H1 (cell line): Measurements from ENCODE around the gene SUGP1. TPM values are rescaled to one million over a fixed set of nuclear protein-coding genes. Genes with fewer than 3 reads are reported as not detected.

Experiments
- CTCF ChIA-PET: fragments of 300-600 bp; sonication (Branson Sonifier 250); formaldehyde crosslinking; loops from one replicate; lab custom pipeline; 2021; ENCODE audit not compliant: partially characterized antibody; lab: Charles Lee
- POLR2A ChIA-PET: fragments of 300-600 bp; sonication (Branson Sonifier 250); formaldehyde crosslinking; loops from one replicate; lab custom pipeline; 2021; ENCODE audit warnings: inconsistent platforms; ENCODE audit not compliant: partially characterized antibody; lab: Charles Lee
- DNase-seq, 2 experiments: peaks; one replicate each; pipeline versions ENCODE4 v3.0.0 to v3.0.0-alpha.2; 2010 to 2022; ENCODE audit warnings: low spot score in 2 of 2, low read depth in 1 of 2, mixed read lengths in 1 of 2
- FAIRE-seq: peaks from 2 replicates; lab custom pipeline; 2011; peaks lifted over from hg19 to GRCh38; lab: Jason Lieb, UNC
- H2AFZ ChIP-seq: 2 replicates; pipeline ENCODE4 v1.8.1; 2012; ENCODE audit warnings: low read length, inconsistent platforms
- H2AK5ac ChIP-seq: 2 replicates; pipeline ENCODE4 v1.6.1; 2013; ENCODE audit warnings: low read depth, low read length
- H2BK120ac ChIP-seq: replicated peaks from 2 replicates; pipeline ENCODE3; 2013; ENCODE audit warnings: low read depth, low read length, inconsistent platforms
- H2BK12ac ChIP-seq: 2 replicates; pipeline ENCODE4 v1.6.1; 2013; ENCODE audit warnings: low read depth, low read length
- H2BK15ac ChIP-seq: 2 replicates; pipeline ENCODE4 v1.6.1; 2013; ENCODE audit warnings: low read length
- H2BK20ac ChIP-seq: 2 replicates; pipeline ENCODE4 v1.6.1; 2013; ENCODE audit warnings: low read length
- H2BK5ac ChIP-seq: 2 replicates; pipeline ENCODE4 v1.6.1; 2013; ENCODE audit warnings: low read depth, low read length
- H3K14ac ChIP-seq: 2 replicates; pipeline ENCODE4 v1.6.1; 2013; ENCODE audit warnings: inconsistent platforms; ENCODE audit not compliant: insufficient read length
- H3K18ac ChIP-seq: 2 replicates; pipeline ENCODE4 v1.6.1; 2013; ENCODE audit warnings: low read length; ENCODE audit errors: extremely low read depth
- H3K23ac ChIP-seq: 2 replicates; pipeline ENCODE4 v1.6.1; 2013; ENCODE audit warnings: inconsistent platforms; ENCODE audit not compliant: insufficient read length
- H3K23me2 ChIP-seq: 2 replicates; pipeline ENCODE4 v1.6.1; 2013; ENCODE audit warnings: low read depth, low read length
- H3K27ac ChIP-seq: 2 replicates; pipeline ENCODE4 v1.6.1; 2011; ENCODE audit warnings: low read depth, low read length, inconsistent platforms
- H3K27me3 ChIP-seq, 4 experiments: replicated peaks in 1 of 4; 1 replicate in 1 of 4; 2 replicates in 3 of 4; pipeline versions ENCODE4 v1.6.1 to v1.8.1; 2011 to 2013; ENCODE audit warnings: low read length in 3 of 4, mild to moderate bottlenecking in 3 of 4, inconsistent platforms in 2 of 4, mixed read lengths in 2 of 4, moderate library complexity in 1 of 4; ENCODE audit not compliant: control insufficient read depth in 3 of 4, insufficient read depth in 3 of 4; ENCODE audit errors: extremely low read depth in 1 of 4
- H3K36me3 ChIP-seq, 4 experiments: 2 replicates each; pipeline versions ENCODE4 v1.6.1 to v1.8.1; 2011 to 2013; ENCODE audit warnings: mild to moderate bottlenecking in 4 of 4, low read length in 3 of 4, moderate library complexity in 2 of 4, control low read depth in 1 of 4, inconsistent platforms in 1 of 4; ENCODE audit not compliant: insufficient read depth in 4 of 4, control insufficient read depth in 2 of 4
- H3K4ac ChIP-seq: replicated peaks from 2 replicates; pipeline ENCODE3; 2013; ENCODE audit warnings: low read length, low read depth, mixed read lengths, inconsistent platforms; ENCODE audit not compliant: insufficient read length
- H3K4me1 ChIP-seq, 4 experiments: replicated peaks in 1 of 4; 1 replicate in 1 of 4; 2 replicates in 3 of 4; pipeline versions ENCODE4 v1.6.1 to v1.8.1; 2011 to 2013; ENCODE audit warnings: low read length in 3 of 4, inconsistent platforms in 2 of 4, mixed read lengths in 1 of 4; ENCODE audit not compliant: insufficient read depth in 4 of 4, control insufficient read depth in 3 of 4
- H3K4me2 ChIP-seq, 2 experiments: 2 replicates each; pipeline versions ENCODE4 v1.6.1 to v1.8.1; 2011 to 2013; ENCODE audit warnings: low read depth in 2 of 2, low read length in 2 of 2, control low read depth in 1 of 2, inconsistent platforms in 1 of 2, mild to moderate bottlenecking in 1 of 2; ENCODE audit not compliant: insufficient read depth in 1 of 2
- H3K4me3 ChIP-seq, 4 experiments: fragments of 200-600, 300-600 bp in 1 of 4; sonication (generic), shearing (Covaris generic), sonication (Bioruptor Twin) in 1 of 4; 2 replicates each; pipeline versions ENCODE4 v1.5.1 to v1.8.1; 2011 to 2016; ENCODE audit warnings: low read length in 4 of 4, low read depth in 3 of 4, control low read depth in 2 of 4, inconsistent platforms in 2 of 4, mild to moderate bottlenecking in 2 of 4, mixed read lengths in 1 of 4, moderate library complexity in 1 of 4; ENCODE audit not compliant: insufficient read depth in 2 of 4; ENCODE audit errors: extremely low read depth in 1 of 4
- H3K56ac ChIP-seq: replicated peaks from 2 replicates; pipeline ENCODE3; 2013; ENCODE audit warnings: low read depth, mild to moderate bottlenecking, mixed read lengths, low read length, inconsistent platforms; ENCODE audit not compliant: insufficient read length
- H3K79me1 ChIP-seq: 2 replicates; pipeline ENCODE4 v1.6.1; 2013; ENCODE audit warnings: low read depth, low read length, control low read depth
- H3K79me2 ChIP-seq, 2 experiments: 2 replicates each; pipeline versions ENCODE4 v1.6.1 to v1.8.1; 2012 to 2013; ENCODE audit warnings: low read length in 2 of 2, mild to moderate bottlenecking in 2 of 2, inconsistent platforms in 1 of 2; ENCODE audit not compliant: insufficient read depth in 2 of 2, control insufficient read depth in 1 of 2
- H3K9ac ChIP-seq, 4 experiments: replicated peaks in 1 of 4; 1 replicate in 1 of 4; 2 replicates in 3 of 4; pipeline versions ENCODE4 v1.6.1 to v1.8.1; 2011 to 2013; ENCODE audit warnings: low read depth in 3 of 4, low read length in 3 of 4, control low read depth in 2 of 4, mild to moderate bottlenecking in 2 of 4, moderate library complexity in 2 of 4, inconsistent platforms in 1 of 4; ENCODE audit errors: extremely low read depth in 1 of 4
- H3K9me3 ChIP-seq, 2 experiments: 2 replicates each; pipeline versions ENCODE4 v1.6.1 to v1.8.1; 2012 to 2013; ENCODE audit warnings: mild to moderate bottlenecking in 2 of 2, moderate library complexity in 2 of 2, control low read depth in 1 of 2, inconsistent platforms in 1 of 2, low read depth in 1 of 2, low read length in 1 of 2, mixed read lengths in 1 of 2; ENCODE audit not compliant: insufficient read depth in 2 of 2
- H4K20me1 ChIP-seq, 2 experiments: replicated peaks in 1 of 2; 2 replicates each; pipeline versions ENCODE3 to v1.8.1; 2011 to 2013; ENCODE audit warnings: inconsistent platforms in 2 of 2, low read length in 2 of 2, mild to moderate bottlenecking in 1 of 2; ENCODE audit not compliant: insufficient read depth in 2 of 2, control insufficient read depth in 1 of 2
- H4K5ac ChIP-seq: 2 replicates; pipeline ENCODE4 v1.6.1; 2013; ENCODE audit warnings: low read length, low read depth, mixed read lengths, inconsistent platforms; ENCODE audit not compliant: insufficient read length
- H4K8ac ChIP-seq: 2 replicates; pipeline ENCODE4 v1.8.0; 2013; ENCODE audit warnings: mild to moderate bottlenecking, moderate library complexity, low read length, inconsistent platforms; ENCODE audit not compliant: insufficient read depth; ENCODE audit errors: extremely low read depth
- H4K91ac ChIP-seq: replicated peaks from 2 replicates; pipeline ENCODE3; 2013; ENCODE audit warnings: low read length, mixed read lengths, inconsistent platforms; ENCODE audit not compliant: insufficient read length
- ASH2L ChIP-seq: fragments of 200-600, 300-600 bp; sonication (generic); IDR thresholded peaks from one replicate; pipeline ENCODE4 v1.7.1; 2017; ENCODE audit warnings: low read length
- EGR1 ChIP-seq: IDR thresholded peaks from 2 replicates; pipeline ENCODE4 v1.6.1; 2011; ENCODE audit warnings: low read depth, low read length, borderline replicate concordance
- KDM1A ChIP-seq: fragments of 200-600, 300-600 bp; sonication (generic); IDR thresholded peaks from 2 replicates; pipeline ENCODE4 v1.7.1; 2016; ENCODE audit warnings: mild to moderate bottlenecking, low read length, borderline replicate concordance
- MAX ChIP-seq: IDR thresholded peaks from 2 replicates; pipeline ENCODE4 v1.6.1; 2012; ENCODE audit warnings: inconsistent platforms
- POU5F1 ChIP-seq: IDR thresholded peaks from 2 replicates; pipeline ENCODE4 v1.6.1; 2011; ENCODE audit warnings: low read depth, mild to moderate bottlenecking, low read length, moderate library complexity
- WGBS, 2 experiments: shearing (Covaris generic) in 1 of 2; methylation state at CpG; one replicate each; pipeline versions ENCODE4 v1.1.6 to v1.1.7; 2013 to 2015; ENCODE audit warnings: low lambda C conversion rate in 2 of 2, mixed read lengths in 2 of 2, inconsistent platforms in 1 of 2, low coverage in 1 of 2, missing lambda C conversion rate in 1 of 2; ENCODE audit not compliant: insufficient replicate concordance in 2 of 2, insufficient coverage in 1 of 2, insufficient read length in 1 of 2; ENCODE audit errors: extremely low coverage in 1 of 2, missing lambda C conversion rate in 1 of 2; 5-methylcytosine and 5-hydroxymethylcytosine counted together
- polyA plus RNA-seq, 7 experiments: library from polyadenylated mRNA; depleted of rRNA in 3 of 7; stranded (reverse) in 5 of 7; unstranded in 2 of 7; fragments of >200 nt in 5 of 7; fragments of 200-250 nt in 2 of 7; gene quantifications; 1 replicate in 5 of 7; 2 replicates in 1 of 7; 4 replicates in 1 of 7; pipeline versions ENCODE4 v1.2.1 to v1.2.3, GENCODE V29; 2011 to 2013; ENCODE audit warnings: missing spikeins in 2 of 7, mixed read lengths in 2 of 7
- total RNA-seq: library from RNA; stranded (reverse); fragmentation: NEBNext Ultra II Directional; extraction: Animal tissue kit (Norgen Biotek cat#: 25700); gene quantifications from 2 replicates; pipeline ENCODE4 v1.2.1, GENCODE V29; 2021

SUGP1 gene
- total and polyA plus RNA-seq, 2 of the 8 experiments (the other 6 are each of a cell fraction or from before 2014, with no cell fraction given), result 38.5 to 65.2 TPM

GRCh38 chr19:19355606-19356139 lies 35.4 kb upstream of the SUGP1 start:
- no peak overlapping the region for H3K23ac ChIP-seq
- no peak for DNase-seq
- no peak overlapping the region; the same call in 1 of the 2 replicates for H3K27ac ChIP-seq
- FAIRE-seq, result no peak
- H2AK5ac ChIP-seq, result no peak overlapping the region
- no peak overlapping the region for H2BK15ac ChIP-seq
- no peaks in the 10 kb centered on the region for H3K9me3 ChIP-seq
- H2BK20ac ChIP-seq, result no peak overlapping the region
- no peaks in the 10 kb centered on the region for H3K79me2 ChIP-seq
- no peaks in the 10 kb centered on the region for H3K27me3 ChIP-seq
- no peaks in the 10 kb centered on the region for H3K4me1 ChIP-seq
- H3K23me2 ChIP-seq, result no peaks in the 10 kb centered on the region
- H2BK12ac ChIP-seq, result no peak overlapping the region
- H3K14ac ChIP-seq, result no peak overlapping the region
- H3K4me3 ChIP-seq, result no peak overlapping the region
- no peak overlapping the region for H2AFZ ChIP-seq
- no peak overlapping the region for H4K8ac ChIP-seq
- H2BK5ac ChIP-seq, result no peak overlapping the region
- ChIA-PET POLR2A (interaction anchor here (0.5 to 0.6 kb wide), 2 partner anchors 21 to 344 kb away, joined by 3 read pairs; no protein-coding TSS in a partner anchor), CTCF (interaction anchor here (1.1 to 5.1 kb wide), 3 partner anchors 11 to 134 kb away, joined by 3 to 24 read pairs (median 4); no protein-coding TSS in a partner anchor)
- no peak overlapping the region for H4K5ac ChIP-seq
- H3K18ac ChIP-seq, result no peak overlapping the region
- H3K79me1 ChIP-seq, result no peaks in the 10 kb centered on the region
- H3K4ac ChIP-seq, result no peak overlapping the region
- no peak overlapping the region for H3K56ac ChIP-seq
- H3K36me3 ChIP-seq, result peaks cover 14 to 44% (median 26%) of the 10 kb centered on the region in 4 experiments
- TF ChIP-seq ASH2L, result no peak
- no peak for TF ChIP-seq POU5F1
- TF ChIP-seq KDM1A, result no peak
- TF ChIP-seq EGR1, result no peak
- no peak for TF ChIP-seq MAX
- 93% methylated on average over 18 of the region's 18 CpGs; no CpG with 5 or more reads in 1 of the 2 experiments for WGBS, 2 experiments
- no peak overlapping the region for H3K4me2 ChIP-seq
- peaks cover 3 to 5% of the 10 kb centered on the region in 2 experiments for H4K20me1 ChIP-seq
- no peak overlapping the region for H3K9ac ChIP-seq
- no peak overlapping the region for H4K91ac ChIP-seq
- no peak overlapping the region for H2BK120ac ChIP-seq
